Esophagus squamous epithelium (tissue), 4 donors: ENCODE measurements around the gene PRKD3.

Source experiments
- POLR2A ChIP-seq, 4 donors: fragments of 450-650 bp; IDR thresholded peaks; one replicate each; pipeline ENCODE4 v1.6.1; 2017; ENCODE audit warnings: antibody characterized with exemption in 4 of 4, mild to moderate bottlenecking in 4 of 4, moderate library complexity in 3 of 4
- TF ChIP-seq, protein P1 (sequence below), 6 experiments: fragments of 450-650 bp in 4 of 6; fragments of 200-600 bp in 2 of 6; sonication (generic) in 2 of 6; IDR thresholded peaks; one replicate each; pipeline ENCODE4 v1.5.1; 2016 to 2019; ENCODE audit warnings: antibody characterized with exemption in 6 of 6, mild to moderate bottlenecking in 4 of 6, moderate library complexity in 4 of 6

DNA sequence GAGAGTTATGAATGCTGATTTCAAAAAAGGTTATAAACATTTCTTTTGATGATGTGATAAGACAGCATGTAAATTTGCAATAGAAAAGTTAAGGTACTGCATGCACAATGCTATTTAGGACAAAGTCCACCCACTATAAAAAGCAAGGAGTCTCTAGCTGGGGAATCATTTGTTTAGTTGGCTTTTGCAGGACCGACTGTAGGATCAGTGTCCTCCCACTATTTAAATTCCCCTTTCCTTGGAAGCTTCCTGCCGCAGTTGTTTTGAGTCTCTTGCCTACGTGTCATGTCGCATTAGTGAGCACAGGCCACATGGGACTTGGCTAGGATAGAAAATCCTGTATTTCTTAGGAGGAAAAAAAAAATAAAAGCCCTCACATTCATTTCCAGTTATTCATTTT lies 32.9 kb upstream of the PRKD3 start:
- TF ChIP-seq POLR2A (IDR thresholded peaks at IDR 0.05), result no peak
- TF ChIP-seq, protein P1, sequence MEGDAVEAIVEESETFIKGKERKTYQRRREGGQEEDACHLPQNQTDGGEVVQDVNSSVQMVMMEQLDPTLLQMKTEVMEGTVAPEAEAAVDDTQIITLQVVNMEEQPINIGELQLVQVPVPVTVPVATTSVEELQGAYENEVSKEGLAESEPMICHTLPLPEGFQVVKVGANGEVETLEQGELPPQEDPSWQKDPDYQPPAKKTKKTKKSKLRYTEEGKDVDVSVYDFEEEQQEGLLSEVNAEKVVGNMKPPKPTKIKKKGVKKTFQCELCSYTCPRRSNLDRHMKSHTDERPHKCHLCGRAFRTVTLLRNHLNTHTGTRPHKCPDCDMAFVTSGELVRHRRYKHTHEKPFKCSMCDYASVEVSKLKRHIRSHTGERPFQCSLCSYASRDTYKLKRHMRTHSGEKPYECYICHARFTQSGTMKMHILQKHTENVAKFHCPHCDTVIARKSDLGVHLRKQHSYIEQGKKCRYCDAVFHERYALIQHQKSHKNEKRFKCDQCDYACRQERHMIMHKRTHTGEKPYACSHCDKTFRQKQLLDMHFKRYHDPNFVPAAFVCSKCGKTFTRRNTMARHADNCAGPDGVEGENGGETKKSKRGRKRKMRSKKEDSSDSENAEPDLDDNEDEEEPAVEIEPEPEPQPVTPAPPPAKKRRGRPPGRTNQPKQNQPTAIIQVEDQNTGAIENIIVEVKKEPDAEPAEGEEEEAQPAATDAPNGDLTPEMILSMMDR (IDR thresholded peaks at IDR 0.05), result no peak
